Measurements from ENCODE around the gene ACAN. TPM values are rescaled to one million over a fixed set of nuclear protein-coding genes. Genes with fewer than 3 reads are reported as not detected.
A peak's percentile ranks its signal among the peaks of the same experiment; 100 is the strongest.

The ACAN gene
- total RNA-seq, 1 donor from 2014 or later: 0.13 TPM

GRCh38 chr15:88904624-88905327, 101.5 kb downstream of the ACAN start:
- no peaks in the 10 kb centered on the region for H3K27me3 Mint-ChIP-seq (ENCODE audit: low read depth)
- H3K27ac Mint-ChIP-seq: no peak overlapping the region
- TF ChIP-seq, protein P1, sequence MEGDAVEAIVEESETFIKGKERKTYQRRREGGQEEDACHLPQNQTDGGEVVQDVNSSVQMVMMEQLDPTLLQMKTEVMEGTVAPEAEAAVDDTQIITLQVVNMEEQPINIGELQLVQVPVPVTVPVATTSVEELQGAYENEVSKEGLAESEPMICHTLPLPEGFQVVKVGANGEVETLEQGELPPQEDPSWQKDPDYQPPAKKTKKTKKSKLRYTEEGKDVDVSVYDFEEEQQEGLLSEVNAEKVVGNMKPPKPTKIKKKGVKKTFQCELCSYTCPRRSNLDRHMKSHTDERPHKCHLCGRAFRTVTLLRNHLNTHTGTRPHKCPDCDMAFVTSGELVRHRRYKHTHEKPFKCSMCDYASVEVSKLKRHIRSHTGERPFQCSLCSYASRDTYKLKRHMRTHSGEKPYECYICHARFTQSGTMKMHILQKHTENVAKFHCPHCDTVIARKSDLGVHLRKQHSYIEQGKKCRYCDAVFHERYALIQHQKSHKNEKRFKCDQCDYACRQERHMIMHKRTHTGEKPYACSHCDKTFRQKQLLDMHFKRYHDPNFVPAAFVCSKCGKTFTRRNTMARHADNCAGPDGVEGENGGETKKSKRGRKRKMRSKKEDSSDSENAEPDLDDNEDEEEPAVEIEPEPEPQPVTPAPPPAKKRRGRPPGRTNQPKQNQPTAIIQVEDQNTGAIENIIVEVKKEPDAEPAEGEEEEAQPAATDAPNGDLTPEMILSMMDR (IDR thresholded peaks at IDR 0.05; ENCODE audit: unreplicated experiment): peak; percentile 98
- peak in 1 of 2 experiments; percentile 87 for DNase-seq (ENCODE audit: low spot score in 2 of 2, unreplicated experiment in 2 of 2)
- no peak overlapping the region for H3K4me3 Mint-ChIP-seq
- H3K36me3 Mint-ChIP-seq: peaks cover 22% of the 10 kb centered on the region
- no peaks in the 10 kb centered on the region for H3K9me3 Mint-ChIP-seq
- peaks cover 9% of the 10 kb centered on the region for H3K4me1 Mint-ChIP-seq

DNA sequence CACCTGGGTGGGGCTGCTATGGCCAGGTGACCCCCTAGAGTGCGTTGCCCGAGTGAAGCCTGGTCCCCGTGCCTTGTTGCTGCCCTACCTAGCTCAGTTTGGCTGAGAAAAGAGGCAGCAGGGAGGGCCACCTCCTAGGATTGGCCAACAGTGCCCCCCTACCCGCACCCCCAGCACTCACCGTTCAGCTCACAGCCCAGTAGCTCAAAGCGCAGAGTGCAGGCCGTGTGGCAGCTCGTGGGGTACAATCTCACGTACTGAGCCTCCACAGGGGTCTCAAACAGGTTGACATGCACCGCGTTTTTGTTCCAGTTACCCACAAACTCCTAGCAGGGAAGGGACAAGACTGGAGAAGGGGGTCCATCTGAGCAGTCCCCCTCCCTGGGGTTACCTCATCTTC, 102.3 kb downstream of the ACAN start:
- H3K27ac Mint-ChIP-seq: no peak overlapping the region
- H3K4me1 Mint-ChIP-seq: peaks cover 13% of the 10 kb centered on the region
- H3K4me3 Mint-ChIP-seq: no peak overlapping the region
- no peaks in the 10 kb centered on the region for H3K27me3 Mint-ChIP-seq (ENCODE audit: low read depth)
- no peak for DNase-seq (ENCODE audit: low spot score in 2 of 2, unreplicated experiment in 2 of 2)
- H3K36me3 Mint-ChIP-seq: peaks cover 28% of the 10 kb centered on the region
- TF ChIP-seq, protein P1 (IDR thresholded peaks at IDR 0.05; ENCODE audit: unreplicated experiment): no peak
- H3K9me3 Mint-ChIP-seq: no peaks in the 10 kb centered on the region

GRCh38 chr15:88906130-88906529, 102.9 kb downstream of the ACAN start:
- Mint-ChIP-seq H3K27ac (no peak overlapping the region), H3K4me1 (peaks cover 18% of the 10 kb centered on the region), H3K27me3 (ENCODE audit: low read depth) (no peaks in the 10 kb centered on the region), H3K4me3 (no peak overlapping the region), H3K9me3 (no peaks in the 10 kb centered on the region), H3K36me3 (peaks cover 28% of the 10 kb centered on the region)
- TF ChIP-seq, protein P1 (IDR thresholded peaks at IDR 0.05; ENCODE audit: unreplicated experiment): no peak
- DNase-seq (ENCODE audit: low spot score in 2 of 2, unreplicated experiment in 2 of 2): no peak

GRCh38 chr15:88906551-88906950, 103.3 kb downstream of the ACAN start:
- Mint-ChIP-seq H3K4me1 (peaks cover 19% of the 10 kb centered on the region), H3K36me3 (peaks cover 28% of the 10 kb centered on the region), H3K27me3 (ENCODE audit: low read depth) (no peaks in the 10 kb centered on the region), H3K4me3 (no peak overlapping the region), H3K9me3 (no peaks in the 10 kb centered on the region), H3K27ac (no peak overlapping the region)
- TF ChIP-seq, protein P1 (IDR thresholded peaks at IDR 0.05; ENCODE audit: unreplicated experiment): no peak
- DNase-seq (ENCODE audit: low spot score in 2 of 2, unreplicated experiment in 2 of 2): no peak

- Mint-ChIP-seq H3K27me3 (ENCODE audit: low read depth) (no peaks in the 10 kb centered on the region), H3K9me3 (no peaks in the 10 kb centered on the region), H3K4me3 (no peak overlapping the region), H3K4me1 (peaks cover 24% of the 10 kb centered on the region), H3K27ac (no peak overlapping the region), H3K36me3 (peaks cover 28% of the 10 kb centered on the region)
- TF ChIP-seq, protein P1 (IDR thresholded peaks at IDR 0.05; ENCODE audit: unreplicated experiment): no peak
- no peak for DNase-seq (ENCODE audit: low spot score in 2 of 2, unreplicated experiment in 2 of 2)
Observed at GRCh38 chr15:88907111-88907510, 103.9 kb downstream of the ACAN start.
